SK-N-SH treated with all-trans-retinoic acid at 6 μM for 48 hours (cell line): ENCODE data around the gene UBL7.
"Not testable (repeated sequence)": the region's sequence is repeated elsewhere in the genome, so short reads cannot be mapped to it uniquely, and the experiment has no call there.

ENCODE experiments used
- ATAC-seq: fragments of 200-7000 bp; cut with Tn5 transposase; 3 replicates; pipeline ENCODE4 v1.9.1; 2020; ENCODE audit warnings: mild to moderate bottlenecking, moderate library complexity
- ARNTL ChIP-seq: fragments of 450-650 bp; formaldehyde crosslinking; IDR thresholded peaks from 2 replicates; pipeline ENCODE4 v1.5.0; 2020; ENCODE audit warnings: low read depth, mild to moderate bottlenecking, moderate library complexity, borderline replicate concordance
- BACH2 ChIP-seq: fragments of 250-450 bp; sonication (Bioruptor Pico); IDR thresholded peaks from 2 replicates; pipeline ENCODE4 v1.9.0; 2021; ENCODE audit warnings: mild to moderate bottlenecking, borderline replicate concordance
- CSDC2 ChIP-seq: fragments of 250-450 bp; sonication (Bioruptor Pico); IDR thresholded peaks from 2 replicates; pipeline ENCODE4 v1.5.0; 2020; ENCODE audit warnings: mild to moderate bottlenecking, moderate library complexity
- ESRRG ChIP-seq: fragments of 250-450 bp; sonication (Bioruptor Pico); IDR thresholded peaks from 2 replicates; pipeline ENCODE4 v1.6.1; 2021; ENCODE audit warnings: mild to moderate bottlenecking
- GLIS3 ChIP-seq: fragments of 250-450 bp; sonication (Bioruptor Pico); IDR thresholded peaks from 2 replicates; pipeline ENCODE4 v1.5.0; 2020; ENCODE audit warnings: mild to moderate bottlenecking, moderate library complexity
- ISL1 ChIP-seq: fragments of 250-450 bp; sonication (Bioruptor Pico); IDR thresholded peaks from 2 replicates; pipeline ENCODE4 v2.1.2; 2022; ENCODE audit warnings: mild to moderate bottlenecking, moderate library complexity
- OSR1 ChIP-seq: fragments of 250-450 bp; sonication (Bioruptor Pico); IDR thresholded peaks from 2 replicates; pipeline ENCODE4 v1.8.0; 2022; ENCODE audit warnings: moderate library complexity, mild to moderate bottlenecking, inconsistent platforms
- PPARA ChIP-seq: fragments of 250-450 bp; sonication (Bioruptor Pico); IDR thresholded peaks from 2 replicates; pipeline ENCODE4 v1.5.0; 2020; ENCODE audit warnings: mild to moderate bottlenecking, borderline replicate concordance
- RARB ChIP-seq: fragments of 250-450 bp; sonication (Bioruptor Pico); IDR thresholded peaks from 2 replicates; pipeline ENCODE4 v1.8.0; 2021; ENCODE audit warnings: mild to moderate bottlenecking, moderate library complexity
- SNAI2 ChIP-seq: fragments of 250-450 bp; sonication (Bioruptor Pico); IDR thresholded peaks from 2 replicates; pipeline ENCODE4 v1.5.0; 2020; ENCODE audit warnings: mild to moderate bottlenecking, moderate library complexity
- TOX ChIP-seq: fragments of 250-450 bp; sonication (Bioruptor Pico); IDR thresholded peaks from 2 replicates; pipeline ENCODE4 v1.8.0; 2021; ENCODE audit warnings: mild to moderate bottlenecking, moderate library complexity, borderline replicate concordance
- ZC3H10 ChIP-seq: fragments of 250-450 bp; sonication (Bioruptor Pico); IDR thresholded peaks from 2 replicates; pipeline ENCODE4 v1.5.1; 2021; ENCODE audit warnings: mild to moderate bottlenecking, moderate library complexity
- ZFP3 ChIP-seq: fragments of 250-450 bp; sonication (Bioruptor Pico); IDR thresholded peaks from 2 replicates; pipeline ENCODE4 v1.5.0; 2020; ENCODE audit warnings: mild to moderate bottlenecking, moderate library complexity
- ZFP30 ChIP-seq: fragments of 450-650 bp; formaldehyde crosslinking; IDR thresholded peaks from 2 replicates; pipeline ENCODE4 v1.5.0; 2022; ENCODE audit warnings: mild to moderate bottlenecking, moderate library complexity
- ZNF565 ChIP-seq: fragments of 450-650 bp; formaldehyde crosslinking; conservative IDR thresholded peaks from 2 replicates; pipeline ENCODE4 v1.5.0; 2020; ENCODE audit warnings: low read depth, mild to moderate bottlenecking, moderate library complexity
- ZNF70 ChIP-seq: fragments of 450-650 bp; formaldehyde crosslinking; IDR thresholded peaks from 2 replicates; pipeline ENCODE4 v1.5.0; 2020; ENCODE audit warnings: mild to moderate bottlenecking, moderate library complexity
- ZNF8 ChIP-seq: fragments of 450-650 bp; formaldehyde crosslinking; IDR thresholded peaks from 2 replicates; pipeline ENCODE4 v1.5.0; 2020; ENCODE audit warnings: mild to moderate bottlenecking, moderate library complexity
- TF ChIP-seq, protein P1 (sequence below): fragments of 250-450 bp; sonication (Bioruptor Pico); IDR thresholded peaks from 2 replicates; pipeline ENCODE4 v1.5.1; 2020; ENCODE audit warnings: low read depth, mild to moderate bottlenecking, moderate library complexity
- TF ChIP-seq, protein P2 (sequence below): fragments of 250-450 bp; sonication (Bioruptor Pico); IDR thresholded peaks from 2 replicates; pipeline ENCODE4 v1.5.0; 2020; ENCODE audit warnings: mild to moderate bottlenecking, moderate library complexity
- TF ChIP-seq, protein P3 (sequence below): fragments of 250-450 bp; sonication (Bioruptor Pico); IDR thresholded peaks from 2 replicates; pipeline ENCODE4 v1.5.1; 2021; ENCODE audit warnings: mild to moderate bottlenecking, moderate library complexity
- TF ChIP-seq, protein P4 (sequence below): fragments of 250-450 bp; sonication (Bioruptor Pico); IDR thresholded peaks from 2 replicates; pipeline ENCODE4 v1.8.0; 2020; ENCODE audit warnings: mild to moderate bottlenecking, moderate library complexity, borderline replicate concordance

UBL7 gene

DNA sequence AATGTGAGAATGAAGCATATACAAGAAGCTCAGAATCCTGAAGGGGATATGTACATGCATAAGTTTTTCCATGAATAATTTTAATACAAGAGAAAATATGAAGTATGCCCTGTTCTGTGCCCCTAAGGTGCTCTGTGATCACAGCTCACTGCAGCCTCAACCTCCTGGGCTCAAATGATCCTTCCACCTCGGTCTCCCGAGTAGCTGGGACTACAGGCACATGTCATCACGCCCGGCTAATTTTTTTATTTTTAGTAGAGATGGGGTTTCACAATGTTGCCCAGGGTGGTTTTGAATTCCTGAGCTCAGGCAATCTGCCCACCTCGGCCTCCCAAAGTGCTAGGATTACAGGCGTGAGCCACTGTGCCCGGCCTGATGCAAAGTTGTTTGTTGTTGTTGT lies 10.7 kb upstream of the UBL7 start:
- ATAC-seq, result not testable (repeated sequence)

DNA sequence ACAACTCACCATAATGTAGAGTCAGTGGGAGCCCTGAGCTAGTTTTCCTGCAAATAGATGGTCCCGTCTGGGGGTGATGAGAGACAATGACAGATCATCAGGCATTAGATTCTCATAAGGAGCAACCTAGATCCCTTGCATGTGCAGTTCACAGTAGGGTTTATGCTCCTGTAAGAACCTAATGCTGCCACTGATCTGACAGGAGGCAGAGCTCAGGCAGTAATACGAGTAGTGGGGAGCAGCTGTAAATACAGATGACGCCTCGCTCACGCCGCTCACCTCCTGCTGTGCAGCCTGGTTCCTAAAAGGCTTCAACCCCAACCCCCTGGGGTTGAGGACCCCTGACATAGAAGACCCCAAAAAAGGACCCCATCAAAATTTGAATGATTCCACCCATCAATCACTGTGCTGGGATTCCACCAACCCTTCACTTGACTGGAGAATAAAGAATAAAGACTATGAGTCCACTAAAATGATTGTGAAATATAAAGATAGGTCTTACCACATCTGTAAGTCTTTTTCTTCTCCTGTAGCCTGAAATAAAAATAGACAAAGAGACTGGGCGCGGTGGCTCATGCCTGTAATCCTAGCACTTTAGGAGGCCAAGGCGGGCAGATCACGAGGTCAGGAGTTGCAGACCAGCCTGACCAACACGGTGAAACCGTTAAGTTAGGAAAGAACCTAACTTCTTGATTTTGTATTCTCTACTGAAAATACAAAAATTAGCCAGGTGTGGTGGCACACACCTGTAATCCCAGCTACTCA lies 9.9 kb upstream of the UBL7 start:
- ATAC-seq, result no peak
- TF ChIP-seq, protein P1, sequence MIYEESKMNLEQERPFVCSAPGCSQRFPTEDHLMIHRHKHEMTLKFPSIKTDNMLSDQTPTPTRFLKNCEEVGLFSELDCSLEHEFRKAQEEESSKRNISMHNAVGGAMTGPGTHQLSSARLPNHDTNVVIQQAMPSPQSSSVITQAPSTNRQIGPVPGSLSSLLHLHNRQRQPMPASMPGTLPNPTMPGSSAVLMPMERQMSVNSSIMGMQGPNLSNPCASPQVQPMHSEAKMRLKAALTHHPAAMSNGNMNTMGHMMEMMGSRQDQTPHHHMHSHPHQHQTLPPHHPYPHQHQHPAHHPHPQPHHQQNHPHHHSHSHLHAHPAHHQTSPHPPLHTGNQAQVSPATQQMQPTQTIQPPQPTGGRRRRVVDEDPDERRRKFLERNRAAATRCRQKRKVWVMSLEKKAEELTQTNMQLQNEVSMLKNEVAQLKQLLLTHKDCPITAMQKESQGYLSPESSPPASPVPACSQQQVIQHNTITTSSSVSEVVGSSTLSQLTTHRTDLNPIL (CRISPR knock-in tag), result no peak
- no peak for TF ChIP-seq ZNF70 (CRISPR knock-in tag)
- TF ChIP-seq, protein P2, sequence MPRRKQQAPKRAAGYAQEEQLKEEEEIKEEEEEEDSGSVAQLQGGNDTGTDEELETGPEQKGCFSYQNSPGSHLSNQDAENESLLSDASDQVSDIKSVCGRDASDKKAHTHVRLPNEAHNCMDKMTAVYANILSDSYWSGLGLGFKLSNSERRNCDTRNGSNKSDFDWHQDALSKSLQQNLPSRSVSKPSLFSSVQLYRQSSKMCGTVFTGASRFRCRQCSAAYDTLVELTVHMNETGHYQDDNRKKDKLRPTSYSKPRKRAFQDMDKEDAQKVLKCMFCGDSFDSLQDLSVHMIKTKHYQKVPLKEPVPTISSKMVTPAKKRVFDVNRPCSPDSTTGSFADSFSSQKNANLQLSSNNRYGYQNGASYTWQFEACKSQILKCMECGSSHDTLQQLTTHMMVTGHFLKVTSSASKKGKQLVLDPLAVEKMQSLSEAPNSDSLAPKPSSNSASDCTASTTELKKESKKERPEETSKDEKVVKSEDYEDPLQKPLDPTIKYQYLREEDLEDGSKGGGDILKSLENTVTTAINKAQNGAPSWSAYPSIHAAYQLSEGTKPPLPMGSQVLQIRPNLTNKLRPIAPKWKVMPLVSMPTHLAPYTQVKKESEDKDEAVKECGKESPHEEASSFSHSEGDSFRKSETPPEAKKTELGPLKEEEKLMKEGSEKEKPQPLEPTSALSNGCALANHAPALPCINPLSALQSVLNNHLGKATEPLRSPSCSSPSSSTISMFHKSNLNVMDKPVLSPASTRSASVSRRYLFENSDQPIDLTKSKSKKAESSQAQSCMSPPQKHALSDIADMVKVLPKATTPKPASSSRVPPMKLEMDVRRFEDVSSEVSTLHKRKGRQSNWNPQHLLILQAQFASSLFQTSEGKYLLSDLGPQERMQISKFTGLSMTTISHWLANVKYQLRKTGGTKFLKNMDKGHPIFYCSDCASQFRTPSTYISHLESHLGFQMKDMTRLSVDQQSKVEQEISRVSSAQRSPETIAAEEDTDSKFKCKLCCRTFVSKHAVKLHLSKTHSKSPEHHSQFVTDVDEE (CRISPR knock-in tag), result no peak
- no peak for TF ChIP-seq ZC3H10

DNA sequence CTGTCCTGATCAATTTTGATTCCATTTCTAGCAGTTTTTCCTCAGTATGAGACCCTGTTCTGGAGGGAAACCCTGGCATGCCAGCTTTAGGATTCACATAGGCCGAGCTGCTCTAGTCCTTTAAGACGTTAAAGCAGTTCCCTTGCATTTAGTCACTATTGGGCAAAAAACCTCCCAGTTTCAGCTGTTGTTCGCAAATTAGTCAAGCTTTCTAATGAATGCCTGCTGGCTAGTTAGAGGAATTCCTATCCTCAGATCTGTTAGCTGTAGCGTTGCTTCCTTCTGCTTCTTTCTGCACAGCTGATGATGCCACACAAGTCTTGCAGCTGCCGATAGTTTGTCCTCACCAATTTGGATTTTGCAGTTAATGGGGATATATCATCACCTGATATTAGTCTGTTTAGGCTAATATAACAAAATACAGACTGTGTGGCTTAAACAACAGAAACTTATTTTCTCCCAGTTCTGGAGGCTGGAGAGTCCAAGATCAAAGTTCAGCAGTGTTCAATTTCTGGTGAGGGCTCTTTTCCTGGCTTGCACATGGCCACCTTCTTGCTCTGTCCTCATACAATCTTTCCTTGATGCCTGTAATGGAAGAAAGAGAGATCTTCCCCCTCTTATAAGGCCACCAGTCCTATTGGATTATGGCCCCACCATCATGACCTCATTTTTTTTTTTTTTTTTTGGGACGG lies 7.5 kb upstream of the UBL7 start:
- ATAC-seq, result no peak
- TF ChIP-seq ZNF565 (no peak), ESRRG (CRISPR knock-in tag) (no peak), BACH2 (CRISPR knock-in tag) (no peak), ZFP30 (CRISPR knock-in tag) (no peak), ZC3H10 (no peak), ARNTL (CRISPR knock-in tag) (no peak), TOX (no peak), ZNF70 (CRISPR knock-in tag) (no peak), OSR1 (CRISPR knock-in tag) (no peak), PPARA (CRISPR knock-in tag) (no peak), ZNF8 (CRISPR knock-in tag) (no peak), RARB (CRISPR knock-in tag) (no peak), GLIS3 (CRISPR knock-in tag) (no peak), CSDC2 (CRISPR knock-in tag) (no peak)
- TF ChIP-seq, protein P3, sequence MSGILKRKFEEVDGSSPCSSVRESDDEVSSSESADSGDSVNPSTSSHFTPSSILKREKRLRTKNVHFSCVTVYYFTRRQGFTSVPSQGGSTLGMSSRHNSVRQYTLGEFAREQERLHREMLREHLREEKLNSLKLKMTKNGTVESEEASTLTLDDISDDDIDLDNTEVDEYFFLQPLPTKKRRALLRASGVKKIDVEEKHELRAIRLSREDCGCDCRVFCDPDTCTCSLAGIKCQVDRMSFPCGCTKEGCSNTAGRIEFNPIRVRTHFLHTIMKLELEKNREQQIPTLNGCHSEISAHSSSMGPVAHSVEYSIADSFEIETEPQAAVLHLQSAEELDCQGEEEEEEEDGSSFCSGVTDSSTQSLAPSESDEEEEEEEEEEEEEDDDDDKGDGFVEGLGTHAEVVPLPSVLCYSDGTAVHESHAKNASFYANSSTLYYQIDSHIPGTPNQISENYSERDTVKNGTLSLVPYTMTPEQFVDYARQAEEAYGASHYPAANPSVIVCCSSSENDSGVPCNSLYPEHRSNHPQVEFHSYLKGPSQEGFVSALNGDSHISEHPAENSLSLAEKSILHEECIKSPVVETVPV (CRISPR knock-in tag), result no peak

DNA sequence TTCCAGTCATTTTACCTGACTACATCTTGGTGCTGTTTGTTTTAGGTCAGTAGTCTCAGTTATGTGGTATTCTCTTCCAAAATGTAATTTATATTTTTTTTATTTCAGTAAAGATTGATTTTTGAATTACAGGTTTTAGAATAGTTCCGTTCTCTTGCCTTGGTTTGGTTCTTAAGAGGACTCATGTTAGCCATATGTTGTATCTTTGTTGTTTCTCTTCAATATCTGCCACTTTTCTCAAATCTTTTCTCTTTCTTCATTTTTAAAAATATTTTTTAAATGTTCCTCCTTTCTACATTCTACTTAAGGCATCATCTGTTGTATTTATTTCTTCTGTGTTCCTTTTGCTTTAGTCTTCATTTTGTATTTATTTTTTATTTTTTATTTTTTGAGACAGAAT lies 5.6 kb upstream of the UBL7 start:
- no peak for ATAC-seq
- TF ChIP-seq, protein P4, sequence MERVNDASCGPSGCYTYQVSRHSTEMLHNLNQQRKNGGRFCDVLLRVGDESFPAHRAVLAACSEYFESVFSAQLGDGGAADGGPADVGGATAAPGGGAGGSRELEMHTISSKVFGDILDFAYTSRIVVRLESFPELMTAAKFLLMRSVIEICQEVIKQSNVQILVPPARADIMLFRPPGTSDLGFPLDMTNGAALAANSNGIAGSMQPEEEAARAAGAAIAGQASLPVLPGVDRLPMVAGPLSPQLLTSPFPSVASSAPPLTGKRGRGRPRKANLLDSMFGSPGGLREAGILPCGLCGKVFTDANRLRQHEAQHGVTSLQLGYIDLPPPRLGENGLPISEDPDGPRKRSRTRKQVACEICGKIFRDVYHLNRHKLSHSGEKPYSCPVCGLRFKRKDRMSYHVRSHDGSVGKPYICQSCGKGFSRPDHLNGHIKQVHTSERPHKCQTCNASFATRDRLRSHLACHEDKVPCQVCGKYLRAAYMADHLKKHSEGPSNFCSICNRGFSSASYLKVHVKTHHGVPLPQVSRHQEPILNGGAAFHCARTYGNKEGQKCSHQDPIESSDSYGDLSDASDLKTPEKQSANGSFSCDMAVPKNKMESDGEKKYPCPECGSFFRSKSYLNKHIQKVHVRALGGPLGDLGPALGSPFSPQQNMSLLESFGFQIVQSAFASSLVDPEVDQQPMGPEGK (CRISPR knock-in tag), result no peak
- TF ChIP-seq SNAI2 (CRISPR knock-in tag), result no peak
- no peak for TF ChIP-seq CSDC2 (CRISPR knock-in tag)
- no peak for TF ChIP-seq ESRRG (CRISPR knock-in tag)
- TF ChIP-seq, protein P1 (CRISPR knock-in tag), result no peak
- TF ChIP-seq ARNTL (CRISPR knock-in tag), result no peak
- TF ChIP-seq ZNF70 (CRISPR knock-in tag), result no peak
- no peak for TF ChIP-seq ZFP3 (CRISPR knock-in tag)
- no peak for TF ChIP-seq ISL1 (CRISPR knock-in tag)
- no peak for TF ChIP-seq ZC3H10
- TF ChIP-seq RARB (CRISPR knock-in tag), result no peak
- no peak for TF ChIP-seq BACH2 (CRISPR knock-in tag)
- no peak for TF ChIP-seq GLIS3 (CRISPR knock-in tag)
- TF ChIP-seq OSR1 (CRISPR knock-in tag), result no peak
- TF ChIP-seq ZNF8 (CRISPR knock-in tag), result no peak
